K562 (cell line): ENCODE data around the gene HNRNPH1. TPM values are rescaled to one million over a fixed set of nuclear protein-coding genes. Genes with fewer than 3 reads are reported as not detected.

Experiments used
- ATF1 ChIP-seq, 2 experiments: fragments of 450-650 bp in 1 of 2; IDR thresholded peaks; 2 replicates each; pipeline ENCODE4 v1.6.1; 2016; ENCODE audit warnings: missing compliant biosample characterization in 1 of 2, missing genetic modification characterization in 1 of 2
- BCL6 ChIP-seq: fragments of 250-450 bp; sonication (Bioruptor Pico); IDR thresholded peaks from 2 replicates; pipeline ENCODE4 v1.4.0; 2020
- CXXC5 ChIP-seq: fragments of 250-450 bp; sonication (Bioruptor Pico); IDR thresholded peaks from 2 replicates; pipeline ENCODE4 v1.8.0; 2022; ENCODE audit warnings: inconsistent platforms, mild to moderate bottlenecking, moderate library complexity
- EHMT2 ChIP-seq: fragments of 450-650 bp; IDR thresholded peaks from 2 replicates; pipeline ENCODE4 v1.6.1; 2018; ENCODE audit warnings: antibody characterized with exemption
- EZH2 ChIP-seq: IDR thresholded peaks from 2 replicates; pipeline ENCODE4 v1.6.1; 2012; ENCODE audit warnings: low read depth, mild to moderate bottlenecking, inconsistent platforms, low read length, borderline replicate concordance
- GATA2 ChIP-seq: sonication (generic); formaldehyde crosslinking; IDR thresholded peaks from 2 replicates; pipeline ENCODE4 v1.4.0; 2020; ENCODE audit warnings: mild to moderate bottlenecking, missing genetic modification reagents
- NUFIP1 ChIP-seq: fragments of 450-650 bp; IDR thresholded peaks from 2 replicates; pipeline ENCODE4 v1.6.1; 2018; ENCODE audit not compliant: partially characterized antibody
- RFX7 ChIP-seq: fragments of 250-450 bp; sonication (Bioruptor Pico); IDR thresholded peaks from 2 replicates; pipeline ENCODE4 v1.5.1; 2021; ENCODE audit warnings: mild to moderate bottlenecking
- ZNF239 ChIP-seq: fragments of 250-450 bp; sonication (Bioruptor Pico); IDR thresholded peaks from 2 replicates; pipeline ENCODE4 v1.4.0; 2020; ENCODE audit warnings: mild to moderate bottlenecking
- polyA plus RNA-seq, 8 experiments: library from polyadenylated mRNA; depleted of rRNA in 4 of 8; stranded (reverse) in 5 of 8; unstranded in 3 of 8; fragments of >200 nt; fragmentation: Nextera tagmentation in 2 of 8; fragmentation: Illumina TruSeq in 1 of 8; extraction: Ambion mirVana in 2 of 8; extraction: Trizol in 1 of 8; gene quantifications; 2 replicates each; pipeline versions ENCODE4 v1.2.1 to v1.2.3, GENCODE V29; 2011 to 2014; ENCODE audit warnings: inconsistent platforms in 1 of 8, missing spikeins in 1 of 8
- total RNA-seq, 7 experiments: library from RNA; depleted of rRNA in 6 of 7; stranded (reverse); fragments of >200 nt in 6 of 7; fragmentation: Illumina TruSeq in 2 of 7; extraction: Trizol in 2 of 7; gene quantifications; 2 replicates each; pipeline versions ENCODE4 v1.2.1 to v1.2.3, GENCODE V29; 2011 to 2021; ENCODE audit warnings: low replicate concordance in 1 of 7
- TF ChIP-seq, protein P1 (sequence below): fragments of 450-650 bp; IDR thresholded peaks from 2 replicates; pipeline ENCODE4 v1.6.1; 2018; ENCODE audit not compliant: partially characterized antibody
- TF ChIP-seq, protein P2 (sequence below), 3 experiments: fragments of 200-800 bp in 1 of 3; sonication (Bioruptor generic) in 1 of 3; sonication (generic) in 1 of 3; formaldehyde crosslinking in 1 of 3; IDR thresholded peaks; 2 replicates each; pipeline versions ENCODE4 v1.6.1 to v1.8.0; 2016 to 2022; ENCODE audit warnings: mild to moderate bottlenecking in 2 of 3, missing compliant biosample characterization in 2 of 3, missing genetic modification characterization in 2 of 3, missing genetic modification reagents in 1 of 3
- TF ChIP-seq, protein P3 (sequence below): sonication (generic); formaldehyde crosslinking; IDR thresholded peaks from 2 replicates; pipeline ENCODE4 v1.8.1; 2023; ENCODE audit warnings: mild to moderate bottlenecking, missing genetic modification reagents
- TF ChIP-seq, protein P4 (sequence below): fragments of 450-650 bp; IDR thresholded peaks from 2 replicates; pipeline ENCODE4 v1.7.1; 2018; ENCODE audit warnings: mild to moderate bottlenecking, low read depth; ENCODE audit not compliant: partially characterized antibody
- TF ChIP-seq, protein P5 (sequence below): fragments of 450-650 bp; IDR thresholded peaks from 2 replicates; pipeline ENCODE4 v1.6.1; 2016; ENCODE audit warnings: antibody characterized with exemption

The HNRNPH1 gene
- total and polyA plus RNA-seq, 9 of the 15 experiments (the other 6 are each of a cell fraction or from before 2014, with no cell fraction given): 103 to 656 (median 561) TPM

DNA sequence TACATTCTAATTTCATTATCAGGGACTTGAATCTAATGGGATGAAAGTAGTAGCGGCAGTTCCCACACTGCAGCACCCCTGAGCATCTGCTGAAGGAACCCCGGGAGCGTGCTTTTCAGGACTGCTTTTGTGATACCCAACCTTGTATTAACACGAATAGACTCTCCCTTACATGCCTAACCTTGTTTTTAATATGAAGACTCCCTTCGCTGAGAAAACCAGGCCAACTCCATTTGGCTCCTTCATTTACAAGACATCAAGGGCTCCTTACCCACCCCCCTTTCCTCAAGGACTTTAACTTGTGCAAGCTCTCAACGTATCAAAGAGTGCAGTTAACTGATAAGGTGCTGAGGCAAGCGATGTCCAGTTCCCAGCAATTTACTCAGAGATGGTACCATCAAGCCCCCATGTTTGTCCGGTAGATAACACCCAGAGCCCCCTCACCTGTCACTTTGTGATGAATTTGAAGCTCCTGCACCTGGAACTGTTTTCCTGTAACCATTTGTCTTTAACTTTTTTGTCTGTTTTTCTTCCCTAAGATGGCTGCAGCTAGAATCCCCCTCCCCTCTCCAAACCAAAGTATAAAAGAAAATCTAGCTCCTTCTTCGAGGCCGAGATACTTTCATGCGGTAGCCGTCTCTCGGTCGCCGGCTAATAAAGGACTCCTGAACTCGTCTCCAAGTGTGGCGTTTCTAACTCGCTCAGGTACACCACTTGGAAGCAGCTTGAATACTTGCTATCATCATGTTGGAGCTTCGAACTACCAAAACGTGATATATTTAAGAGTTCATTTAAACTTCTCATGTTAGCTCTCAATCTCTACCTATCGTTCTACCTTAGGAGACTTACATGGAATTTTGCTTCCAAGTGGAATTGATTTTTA lies 10.7 kb downstream of the HNRNPH1 start (continued):
- TF ChIP-seq EZH2 (no peak), CXXC5 (CRISPR knock-in tag) (peak; percentile 66), ATF1 (CRISPR knock-in tag; IDR thresholded peaks at IDR 0.05) (no peak), ATF1 (tag; IDR thresholded peaks at IDR 0.05) (no peak), GATA2 (CRISPR knock-in tag) (no peak), EHMT2 (no peak; the same call in 1 of the 2 replicates), BCL6 (no peak), RFX7 (CRISPR knock-in tag) (0 out of 2 replicates have a peak, but pooled peaks have one; percentile 64), ZNF239 (no peak), NUFIP1 (no peak)
- TF ChIP-seq, protein P1, sequence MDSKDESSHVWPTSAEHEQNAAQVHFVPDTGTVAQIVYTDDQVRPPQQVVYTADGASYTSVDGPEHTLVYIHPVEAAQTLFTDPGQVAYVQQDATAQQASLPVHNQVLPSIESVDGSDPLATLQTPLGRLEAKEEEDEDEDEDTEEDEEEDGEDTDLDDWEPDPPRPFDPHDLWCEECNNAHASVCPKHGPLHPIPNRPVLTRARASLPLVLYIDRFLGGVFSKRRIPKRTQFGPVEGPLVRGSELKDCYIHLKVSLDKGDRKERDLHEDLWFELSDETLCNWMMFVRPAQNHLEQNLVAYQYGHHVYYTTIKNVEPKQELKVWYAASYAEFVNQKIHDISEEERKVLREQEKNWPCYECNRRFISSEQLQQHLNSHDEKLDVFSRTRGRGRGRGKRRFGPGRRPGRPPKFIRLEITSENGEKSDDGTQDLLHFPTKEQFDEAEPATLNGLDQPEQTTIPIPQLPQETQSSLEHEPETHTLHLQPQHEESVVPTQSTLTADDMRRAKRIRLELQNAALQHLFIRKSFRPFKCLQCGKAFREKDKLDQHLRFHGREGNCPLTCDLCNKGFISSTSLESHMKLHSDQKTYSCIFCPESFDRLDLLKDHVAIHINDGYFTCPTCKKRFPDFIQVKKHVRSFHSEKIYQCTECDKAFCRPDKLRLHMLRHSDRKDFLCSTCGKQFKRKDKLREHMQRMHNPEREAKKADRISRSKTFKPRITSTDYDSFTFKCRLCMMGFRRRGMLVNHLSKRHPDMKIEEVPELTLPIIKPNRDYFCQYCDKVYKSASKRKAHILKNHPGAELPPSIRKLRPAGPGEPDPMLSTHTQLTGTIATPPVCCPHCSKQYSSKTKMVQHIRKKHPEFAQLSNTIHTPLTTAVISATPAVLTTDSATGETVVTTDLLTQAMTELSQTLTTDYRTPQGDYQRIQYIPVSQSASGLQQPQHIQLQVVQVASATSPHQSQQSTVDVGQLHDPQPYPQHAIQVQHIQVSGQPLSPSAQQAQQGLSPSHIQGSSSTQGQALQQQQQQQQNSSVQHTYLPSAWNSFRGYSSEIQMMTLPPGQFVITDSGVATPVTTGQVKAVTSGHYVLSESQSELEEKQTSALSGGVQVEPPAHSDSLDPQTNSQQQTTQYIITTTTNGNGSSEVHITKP: peak; percentile 36
- TF ChIP-seq, protein P2, sequence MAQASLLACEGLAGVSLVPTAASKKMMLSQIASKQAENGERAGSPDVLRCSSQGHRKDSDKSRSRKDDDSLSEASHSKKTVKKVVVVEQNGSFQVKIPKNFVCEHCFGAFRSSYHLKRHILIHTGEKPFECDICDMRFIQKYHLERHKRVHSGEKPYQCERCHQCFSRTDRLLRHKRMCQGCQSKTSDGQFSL (CRISPR knock-in tag; IDR thresholded peaks at IDR 0.05): no peak
- TF ChIP-seq, protein P2 (tag; IDR thresholded peaks at IDR 0.05): no peak
- TF ChIP-seq, protein P3, sequence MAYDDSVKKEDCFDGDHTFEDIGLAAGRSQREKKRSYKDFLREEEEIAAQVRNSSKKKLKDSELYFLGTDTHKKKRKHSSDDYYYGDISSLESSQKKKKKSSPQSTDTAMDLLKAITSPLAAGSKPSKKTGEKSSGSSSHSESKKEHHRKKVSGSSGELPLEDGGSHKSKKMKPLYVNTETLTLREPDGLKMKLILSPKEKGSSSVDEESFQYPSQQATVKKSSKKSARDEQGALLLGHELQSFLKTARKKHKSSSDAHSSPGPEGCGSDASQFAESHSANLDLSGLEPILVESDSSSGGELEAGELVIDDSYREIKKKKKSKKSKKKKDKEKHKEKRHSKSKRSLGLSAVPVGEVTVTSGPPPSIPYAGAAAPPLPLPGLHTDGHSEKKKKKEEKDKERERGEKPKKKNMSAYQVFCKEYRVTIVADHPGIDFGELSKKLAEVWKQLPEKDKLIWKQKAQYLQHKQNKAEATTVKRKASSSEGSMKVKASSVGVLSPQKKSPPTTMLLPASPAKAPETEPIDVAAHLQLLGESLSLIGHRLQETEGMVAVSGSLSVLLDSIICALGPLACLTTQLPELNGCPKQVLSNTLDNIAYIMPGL: no peak
- TF ChIP-seq, protein P4, sequence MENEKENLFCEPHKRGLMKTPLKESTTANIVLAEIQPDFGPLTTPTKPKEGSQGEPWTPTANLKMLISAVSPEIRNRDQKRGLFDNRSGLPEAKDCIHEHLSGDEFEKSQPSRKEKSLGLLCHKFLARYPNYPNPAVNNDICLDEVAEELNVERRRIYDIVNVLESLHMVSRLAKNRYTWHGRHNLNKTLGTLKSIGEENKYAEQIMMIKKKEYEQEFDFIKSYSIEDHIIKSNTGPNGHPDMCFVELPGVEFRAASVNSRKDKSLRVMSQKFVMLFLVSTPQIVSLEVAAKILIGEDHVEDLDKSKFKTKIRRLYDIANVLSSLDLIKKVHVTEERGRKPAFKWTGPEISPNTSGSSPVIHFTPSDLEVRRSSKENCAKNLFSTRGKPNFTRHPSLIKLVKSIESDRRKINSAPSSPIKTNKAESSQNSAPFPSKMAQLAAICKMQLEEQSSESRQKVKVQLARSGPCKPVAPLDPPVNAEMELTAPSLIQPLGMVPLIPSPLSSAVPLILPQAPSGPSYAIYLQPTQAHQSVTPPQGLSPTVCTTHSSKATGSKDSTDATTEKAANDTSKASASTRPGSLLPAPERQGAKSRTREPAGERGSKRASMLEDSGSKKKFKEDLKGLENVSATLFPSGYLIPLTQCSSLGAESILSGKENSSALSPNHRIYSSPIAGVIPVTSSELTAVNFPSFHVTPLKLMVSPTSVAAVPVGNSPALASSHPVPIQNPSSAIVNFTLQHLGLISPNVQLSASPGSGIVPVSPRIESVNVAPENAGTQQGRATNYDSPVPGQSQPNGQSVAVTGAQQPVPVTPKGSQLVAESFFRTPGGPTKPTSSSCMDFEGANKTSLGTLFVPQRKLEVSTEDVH: peak; percentile 16
- TF ChIP-seq, protein P5, sequence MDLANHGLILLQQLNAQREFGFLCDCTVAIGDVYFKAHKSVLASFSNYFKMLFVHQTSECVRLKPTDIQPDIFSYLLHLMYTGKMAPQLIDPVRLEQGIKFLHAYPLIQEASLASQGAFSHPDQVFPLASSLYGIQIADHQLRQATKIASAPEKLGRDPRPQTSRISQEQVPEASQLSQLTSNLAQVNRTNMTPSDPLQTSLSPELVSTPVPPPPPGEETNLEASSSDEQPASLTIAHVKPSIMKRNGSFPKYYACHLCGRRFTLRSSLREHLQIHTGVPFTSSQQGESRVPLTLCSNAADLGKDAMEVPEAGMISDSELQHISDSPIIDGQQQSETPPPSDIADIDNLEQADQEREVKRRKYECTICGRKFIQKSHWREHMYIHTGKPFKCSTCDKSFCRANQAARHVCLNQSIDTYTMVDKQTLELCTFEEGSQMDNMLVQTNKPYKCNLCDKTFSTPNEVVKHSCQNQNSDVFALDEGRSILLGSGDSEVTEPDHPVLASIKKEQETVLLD: no peak
